Nephron progenitor cell (in vitro differentiated cells): ENCODE results near the gene TEC.
A peak's percentile ranks its signal among the peaks of the same experiment; 100 is the strongest.

Source experiments
- DNase-seq: peaks from one replicate; pipeline ENCODE4 v3.0.0; 2021
- H3K27ac Mint-ChIP-seq: 2 replicates; pipeline ENCODE4 v1.8.0; 2021; ENCODE audit warnings: mild to moderate bottlenecking, moderate library complexity, mixed read lengths
- H3K27me3 Mint-ChIP-seq: 2 replicates; pipeline ENCODE4 v1.8.0; 2021; ENCODE audit warnings: mild to moderate bottlenecking, low read depth, mixed read lengths; ENCODE audit not compliant: poor library complexity
- H3K36me3 Mint-ChIP-seq: 2 replicates; pipeline ENCODE4 v1.8.0; 2021; ENCODE audit warnings: low read depth, mixed read lengths
- H3K4me1 Mint-ChIP-seq: 2 replicates; pipeline ENCODE4 v1.8.0; 2021; ENCODE audit warnings: mixed read lengths
- H3K4me3 Mint-ChIP-seq: 2 replicates; pipeline ENCODE4 v1.8.0; 2021; ENCODE audit warnings: mild to moderate bottlenecking, moderate library complexity, mixed read lengths
- H3K9me3 Mint-ChIP-seq: 2 replicates; pipeline ENCODE4 v1.8.0; 2021; ENCODE audit warnings: mild to moderate bottlenecking, moderate library complexity, mixed read lengths
- CTCF ChIP-seq: fragments of 200-600 bp; sonication (generic); IDR thresholded peaks from 2 replicates; pipeline ENCODE4 v1.5.0; 2021; ENCODE audit warnings: antibody characterized with exemption

Gene TEC

GRCh38 chr4:48153791-48154550, 115.7 kb downstream of the TEC start:
- no peaks in the 10 kb centered on the region for H3K4me1 Mint-ChIP-seq
- no peaks in the 10 kb centered on the region for H3K27me3 Mint-ChIP-seq
- H3K4me3 Mint-ChIP-seq: no peak overlapping the region
- no peak overlapping the region for H3K27ac Mint-ChIP-seq
- H3K36me3 Mint-ChIP-seq: peaks cover 8% of the 10 kb centered on the region
- no peak for TF ChIP-seq CTCF
- DNase-seq: no peak
- peaks cover 53% of the 10 kb centered on the region for H3K9me3 Mint-ChIP-seq

- H3K36me3 Mint-ChIP-seq: peaks cover 8% of the 10 kb centered on the region
- DNase-seq: no peak
- no peak overlapping the region for H3K27ac Mint-ChIP-seq
- no peaks in the 10 kb centered on the region for H3K27me3 Mint-ChIP-seq
- TF ChIP-seq CTCF: no peak
- no peak overlapping the region for H3K4me3 Mint-ChIP-seq
- H3K9me3 Mint-ChIP-seq: peaks cover 46% of the 10 kb centered on the region
- H3K4me1 Mint-ChIP-seq: no peaks in the 10 kb centered on the region
These were observed 117.4 kb downstream of the TEC start for GRCh38 chr4:48152259-48152658.

GRCh38 chr4:48149827-48150370, 119.7 kb downstream of the TEC start:
- no peak for DNase-seq
- H3K36me3 Mint-ChIP-seq: peaks cover 8% of the 10 kb centered on the region
- no peak overlapping the region for H3K4me3 Mint-ChIP-seq
- no peak overlapping the region for H3K27ac Mint-ChIP-seq
- H3K4me1 Mint-ChIP-seq: no peaks in the 10 kb centered on the region
- H3K9me3 Mint-ChIP-seq: peaks cover 25% of the 10 kb centered on the region
- TF ChIP-seq CTCF: no peak
- peaks cover 10% of the 10 kb centered on the region for H3K27me3 Mint-ChIP-seq

GRCh38 chr4:48147621-48148020, 122.0 kb downstream of the TEC start:
- no peak for TF ChIP-seq CTCF
- no peak overlapping the region for H3K4me3 Mint-ChIP-seq
- H3K4me1 Mint-ChIP-seq: no peaks in the 10 kb centered on the region
- H3K27me3 Mint-ChIP-seq: peaks cover 10% of the 10 kb centered on the region
- H3K27ac Mint-ChIP-seq: no peak overlapping the region
- DNase-seq: no peak
- H3K36me3 Mint-ChIP-seq: no peaks in the 10 kb centered on the region
- peaks cover 2% of the 10 kb centered on the region for H3K9me3 Mint-ChIP-seq

- H3K4me1 Mint-ChIP-seq: peaks cover 9% of the 10 kb centered on the region
- H3K4me3 Mint-ChIP-seq: no peak overlapping the region
- H3K36me3 Mint-ChIP-seq: no peaks in the 10 kb centered on the region
- H3K9me3 Mint-ChIP-seq: no peaks in the 10 kb centered on the region
- peak; percentile 61 for TF ChIP-seq CTCF
- H3K27ac Mint-ChIP-seq: no peak overlapping the region
- no peak for DNase-seq
- H3K27me3 Mint-ChIP-seq: peaks cover 6% of the 10 kb centered on the region
These were observed 128.6 kb downstream of the TEC start for GRCh38 chr4:48141048-48141447.

- Mint-ChIP-seq H3K27ac (no peak overlapping the region), H3K27me3 (no peaks in the 10 kb centered on the region), H3K4me3 (no peak overlapping the region), H3K9me3 (peaks cover 3% of the 10 kb centered on the region), H3K36me3 (peaks cover 5% of the 10 kb centered on the region), H3K4me1 (peaks cover 9% of the 10 kb centered on the region)
- no peak for DNase-seq
- no peak for TF ChIP-seq CTCF
These were observed 129.9 kb downstream of the TEC start for GRCh38 chr4:48139691-48140090.
